Measurements from ENCODE around the gene DDX1. TPM values are rescaled to one million over a fixed set of nuclear protein-coding genes. Genes with fewer than 3 reads are reported as not detected.

DDX1 gene
- total and polyA plus RNA-seq, 9 of the 15 experiments (the other 6 are each of a cell fraction or from before 2014, with no cell fraction given), result 116 to 277 (median 232) TPM

DNA sequence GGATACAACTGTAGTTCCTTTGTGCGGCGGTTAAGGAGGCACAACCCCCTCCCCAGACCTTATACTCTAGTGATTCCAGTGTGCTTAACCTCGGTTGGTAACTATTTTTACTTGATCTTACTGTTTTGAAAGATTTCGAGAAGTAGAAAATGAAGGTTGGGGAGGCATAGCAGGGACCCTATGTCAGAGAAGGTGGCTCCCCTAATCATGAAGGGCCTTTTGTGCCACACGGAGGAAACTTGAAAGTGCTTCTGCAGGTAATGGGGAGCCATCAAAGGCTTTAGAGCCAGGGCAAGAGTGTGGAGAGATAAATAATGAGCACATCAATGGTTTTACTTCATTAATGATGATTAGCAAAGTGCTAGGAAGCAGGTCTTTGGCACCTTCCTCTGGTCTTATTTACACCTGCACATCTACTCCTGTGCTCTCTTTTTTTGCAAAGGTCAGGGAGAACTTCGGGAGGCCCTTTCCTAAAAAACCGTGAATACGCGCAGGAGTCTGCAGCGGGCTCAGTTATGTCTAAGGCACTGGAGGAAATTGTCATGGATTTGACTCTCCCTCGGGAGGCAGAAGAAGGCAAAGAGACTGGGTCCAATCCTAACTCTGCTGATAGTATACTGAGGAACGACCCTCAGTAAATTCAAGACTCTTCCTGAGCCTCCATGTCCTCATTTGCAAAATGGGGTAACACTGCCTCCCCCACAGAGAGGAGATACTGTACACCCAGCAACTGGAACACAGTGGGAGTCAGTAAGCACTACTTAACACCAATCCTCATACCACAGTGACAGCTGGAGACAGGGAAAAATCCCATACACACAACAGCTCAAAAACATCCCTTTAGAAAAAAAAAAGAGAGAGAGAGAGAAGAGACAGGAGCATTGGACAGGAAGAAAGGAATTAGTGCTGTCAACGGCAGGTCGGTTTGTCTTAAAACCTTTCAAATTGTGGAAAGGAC, 81.6 kb downstream of the DDX1 start:
- intact Hi-C loops (cut with micrococcal nuclease), result no loop called here
- Histone ChIP-seq H3K79me2 (ENCODE audit: control insufficient read depth, insufficient read depth, low read length) (no peaks in the 10 kb centered on the region), H2AFZ (ENCODE audit: low read depth, low read length) (no peak overlapping the region), H3K4me2 (ENCODE audit: insufficient read depth, low read length) (no peak overlapping the region), H3K36me3 (ENCODE audit: control insufficient read depth, insufficient read depth, low read length) (no peaks in the 10 kb centered on the region), H3K9me3 (replicated peaks; ENCODE audit: control insufficient read depth, insufficient read depth, low read depth, low read length) (no peaks in the 10 kb centered on the region), H3K4me3 (no peak overlapping the region), H3K4me1 (replicated peaks in 1 of 2; ENCODE audit: control insufficient read depth in 2 of 2, insufficient read depth in 2 of 2, low read length in 2 of 2) (no peaks in the 10 kb centered on the region), H3K9me1 (ENCODE audit: control insufficient read depth, insufficient read depth, low read length) (no peaks in the 10 kb centered on the region), H4K20me1 (replicated peaks; ENCODE audit: control insufficient read depth, insufficient read depth, low read length) (0 out of 2 replicates have a peak, but pooled peaks cover 2% of the 10 kb centered on the region), H3K27me3 (ENCODE audit: control insufficient read depth in 2 of 2, insufficient read depth in 2 of 2, low read length in 2 of 2) (peaks cover 18 to 67% of the 10 kb centered on the region in 2 experiments), H3K9ac (ENCODE audit: insufficient read depth in 1 of 2, low read depth in 2 of 2, low read length in 2 of 2) (no peak overlapping the region), H3K27ac (ENCODE audit: extremely low read depth, low read depth, low read length) (no peak overlapping the region)
- ChIA-PET CTCF (ENCODE audit: low intra/inter-chr PET ratio) (no interaction called here), POLR2A (no interaction called here)
- 3% methylated on average over 14 of the region's 14 CpGs for WGBS (ENCODE audit: insufficient coverage, low coverage, missing lambda C conversion rate)
- in situ Hi-C loops (cut with MboI), result no loop called here
- ATAC-seq, result no peak
- TF ChIP-seq, protein P1, sequence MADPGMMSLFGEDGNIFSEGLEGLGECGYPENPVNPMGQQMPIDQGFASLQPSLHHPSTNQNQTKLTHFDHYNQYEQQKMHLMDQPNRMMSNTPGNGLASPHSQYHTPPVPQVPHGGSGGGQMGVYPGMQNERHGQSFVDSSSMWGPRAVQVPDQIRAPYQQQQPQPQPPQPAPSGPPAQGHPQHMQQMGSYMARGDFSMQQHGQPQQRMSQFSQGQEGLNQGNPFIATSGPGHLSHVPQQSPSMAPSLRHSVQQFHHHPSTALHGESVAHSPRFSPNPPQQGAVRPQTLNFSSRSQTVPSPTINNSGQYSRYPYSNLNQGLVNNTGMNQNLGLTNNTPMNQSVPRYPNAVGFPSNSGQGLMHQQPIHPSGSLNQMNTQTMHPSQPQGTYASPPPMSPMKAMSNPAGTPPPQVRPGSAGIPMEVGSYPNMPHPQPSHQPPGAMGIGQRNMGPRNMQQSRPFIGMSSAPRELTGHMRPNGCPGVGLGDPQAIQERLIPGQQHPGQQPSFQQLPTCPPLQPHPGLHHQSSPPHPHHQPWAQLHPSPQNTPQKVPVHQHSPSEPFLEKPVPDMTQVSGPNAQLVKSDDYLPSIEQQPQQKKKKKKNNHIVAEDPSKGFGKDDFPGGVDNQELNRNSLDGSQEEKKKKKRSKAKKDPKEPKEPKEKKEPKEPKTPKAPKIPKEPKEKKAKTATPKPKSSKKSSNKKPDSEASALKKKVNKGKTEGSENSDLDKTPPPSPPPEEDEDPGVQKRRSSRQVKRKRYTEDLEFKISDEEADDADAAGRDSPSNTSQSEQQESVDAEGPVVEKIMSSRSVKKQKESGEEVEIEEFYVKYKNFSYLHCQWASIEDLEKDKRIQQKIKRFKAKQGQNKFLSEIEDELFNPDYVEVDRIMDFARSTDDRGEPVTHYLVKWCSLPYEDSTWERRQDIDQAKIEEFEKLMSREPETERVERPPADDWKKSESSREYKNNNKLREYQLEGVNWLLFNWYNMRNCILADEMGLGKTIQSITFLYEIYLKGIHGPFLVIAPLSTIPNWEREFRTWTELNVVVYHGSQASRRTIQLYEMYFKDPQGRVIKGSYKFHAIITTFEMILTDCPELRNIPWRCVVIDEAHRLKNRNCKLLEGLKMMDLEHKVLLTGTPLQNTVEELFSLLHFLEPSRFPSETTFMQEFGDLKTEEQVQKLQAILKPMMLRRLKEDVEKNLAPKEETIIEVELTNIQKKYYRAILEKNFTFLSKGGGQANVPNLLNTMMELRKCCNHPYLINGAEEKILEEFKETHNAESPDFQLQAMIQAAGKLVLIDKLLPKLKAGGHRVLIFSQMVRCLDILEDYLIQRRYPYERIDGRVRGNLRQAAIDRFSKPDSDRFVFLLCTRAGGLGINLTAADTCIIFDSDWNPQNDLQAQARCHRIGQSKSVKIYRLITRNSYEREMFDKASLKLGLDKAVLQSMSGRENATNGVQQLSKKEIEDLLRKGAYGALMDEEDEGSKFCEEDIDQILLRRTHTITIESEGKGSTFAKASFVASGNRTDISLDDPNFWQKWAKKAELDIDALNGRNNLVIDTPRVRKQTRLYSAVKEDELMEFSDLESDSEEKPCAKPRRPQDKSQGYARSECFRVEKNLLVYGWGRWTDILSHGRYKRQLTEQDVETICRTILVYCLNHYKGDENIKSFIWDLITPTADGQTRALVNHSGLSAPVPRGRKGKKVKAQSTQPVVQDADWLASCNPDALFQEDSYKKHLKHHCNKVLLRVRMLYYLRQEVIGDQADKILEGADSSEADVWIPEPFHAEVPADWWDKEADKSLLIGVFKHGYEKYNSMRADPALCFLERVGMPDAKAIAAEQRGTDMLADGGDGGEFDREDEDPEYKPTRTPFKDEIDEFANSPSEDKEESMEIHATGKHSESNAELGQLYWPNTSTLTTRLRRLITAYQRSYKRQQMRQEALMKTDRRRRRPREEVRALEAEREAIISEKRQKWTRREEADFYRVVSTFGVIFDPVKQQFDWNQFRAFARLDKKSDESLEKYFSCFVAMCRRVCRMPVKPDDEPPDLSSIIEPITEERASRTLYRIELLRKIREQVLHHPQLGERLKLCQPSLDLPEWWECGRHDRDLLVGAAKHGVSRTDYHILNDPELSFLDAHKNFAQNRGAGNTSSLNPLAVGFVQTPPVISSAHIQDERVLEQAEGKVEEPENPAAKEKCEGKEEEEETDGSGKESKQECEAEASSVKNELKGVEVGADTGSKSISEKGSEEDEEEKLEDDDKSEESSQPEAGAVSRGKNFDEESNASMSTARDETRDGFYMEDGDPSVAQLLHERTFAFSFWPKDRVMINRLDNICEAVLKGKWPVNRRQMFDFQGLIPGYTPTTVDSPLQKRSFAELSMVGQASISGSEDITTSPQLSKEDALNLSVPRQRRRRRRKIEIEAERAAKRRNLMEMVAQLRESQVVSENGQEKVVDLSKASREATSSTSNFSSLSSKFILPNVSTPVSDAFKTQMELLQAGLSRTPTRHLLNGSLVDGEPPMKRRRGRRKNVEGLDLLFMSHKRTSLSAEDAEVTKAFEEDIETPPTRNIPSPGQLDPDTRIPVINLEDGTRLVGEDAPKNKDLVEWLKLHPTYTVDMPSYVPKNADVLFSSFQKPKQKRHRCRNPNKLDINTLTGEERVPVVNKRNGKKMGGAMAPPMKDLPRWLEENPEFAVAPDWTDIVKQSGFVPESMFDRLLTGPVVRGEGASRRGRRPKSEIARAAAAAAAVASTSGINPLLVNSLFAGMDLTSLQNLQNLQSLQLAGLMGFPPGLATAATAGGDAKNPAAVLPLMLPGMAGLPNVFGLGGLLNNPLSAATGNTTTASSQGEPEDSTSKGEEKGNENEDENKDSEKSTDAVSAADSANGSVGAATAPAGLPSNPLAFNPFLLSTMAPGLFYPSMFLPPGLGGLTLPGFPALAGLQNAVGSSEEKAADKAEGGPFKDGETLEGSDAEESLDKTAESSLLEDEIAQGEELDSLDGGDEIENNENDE (IDR thresholded peaks at IDR 0.05; ENCODE audit: low read depth, low read length), result no peak
- no peak for TF ChIP-seq BHLHE40 (IDR thresholded peaks at IDR 0.05; ENCODE audit: low read length)
- no peak for FAIRE-seq
- BruUV-seq (replicated peaks), result no TSS peak
- DNase-seq (ENCODE audit: extremely low read depth in 1 of 4, low spot score in 3 of 4), result no peak

Data from K562 (cell line).